HG03025 (cell line): ENCODE measurements around the gene PSMD14.
"Not testable (repeated sequence)": the region's sequence is repeated elsewhere in the genome, so short reads cannot be mapped to it uniquely, and the experiment has no call there.

Experiments
- ATAC-seq: cut with Tn5 transposase; IDR thresholded peaks from one replicate; pipeline ENCODE4 v1.9.1; 2021; ENCODE audit warnings: mild to moderate bottlenecking, moderate library complexity; ENCODE audit not compliant: unreplicated experiment, low FRiP score

The PSMD14 gene

DNA sequence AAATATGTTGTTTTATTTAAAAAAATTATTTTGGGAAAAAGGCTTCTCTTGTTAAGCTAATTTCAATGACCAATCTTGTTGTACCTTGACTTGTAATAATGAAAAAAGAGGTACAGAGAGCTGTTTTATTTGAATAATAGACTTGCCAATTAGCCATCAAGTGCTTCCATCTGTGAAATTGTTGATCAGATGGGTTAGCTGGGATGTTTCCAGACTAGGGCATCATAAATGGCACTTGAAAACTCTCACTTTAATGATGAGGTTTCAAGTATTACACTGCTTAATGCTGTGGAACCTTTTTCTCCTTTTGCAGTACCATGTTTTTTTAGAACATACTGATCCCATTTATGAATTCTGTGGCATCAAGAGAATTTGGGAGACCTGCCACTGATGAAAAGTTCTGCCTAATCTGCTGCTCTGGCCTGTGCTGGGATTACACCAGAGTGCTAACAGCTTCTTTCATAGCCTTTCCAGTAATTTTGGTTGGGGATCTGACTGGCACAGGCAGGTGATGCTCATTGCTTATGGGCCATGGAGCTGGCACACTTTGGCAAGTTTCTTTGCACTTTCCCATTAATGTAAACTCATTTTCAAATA lies 24.2 kb downstream of the PSMD14 start:
- no peak for ATAC-seq

DNA sequence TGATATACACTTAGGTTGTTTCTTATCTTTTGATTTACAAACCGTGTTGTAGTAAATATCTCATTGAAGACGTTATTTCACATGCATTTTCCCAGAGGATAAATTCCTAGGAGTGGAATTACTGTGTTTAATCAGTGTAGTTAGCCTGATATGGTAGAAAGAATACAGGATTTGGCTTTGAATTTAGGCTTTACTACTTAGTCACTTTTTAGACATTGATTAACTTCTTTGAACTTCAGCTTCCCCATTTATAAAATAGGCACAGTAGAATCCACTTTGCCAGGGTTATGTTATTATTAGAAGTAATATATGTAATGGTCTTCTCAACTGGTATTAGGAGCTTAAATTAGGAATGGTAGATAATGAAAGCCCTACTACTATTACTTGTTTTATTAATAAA lies 27.4 kb downstream of the PSMD14 start:
- no peak for ATAC-seq

DNA sequence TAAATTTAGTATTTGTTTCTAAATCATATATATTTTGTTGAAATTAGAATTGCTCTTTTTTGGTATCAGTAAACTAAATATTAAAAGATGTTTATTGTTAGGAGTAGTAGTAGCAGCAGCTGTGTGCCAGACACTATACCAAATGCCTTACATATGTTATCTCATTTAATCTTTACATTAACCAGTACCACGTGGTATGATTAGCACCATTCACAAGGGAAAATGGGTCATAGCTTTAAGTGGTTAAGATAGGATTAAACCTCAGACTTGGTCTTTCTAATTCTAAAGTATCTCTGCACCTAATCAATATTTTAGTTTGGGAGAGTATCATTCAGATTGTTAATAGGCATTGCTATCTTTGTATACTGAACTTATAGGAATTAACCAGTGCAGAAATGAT lies 29.0 kb downstream of the PSMD14 start:
- ATAC-seq: no peak

DNA sequence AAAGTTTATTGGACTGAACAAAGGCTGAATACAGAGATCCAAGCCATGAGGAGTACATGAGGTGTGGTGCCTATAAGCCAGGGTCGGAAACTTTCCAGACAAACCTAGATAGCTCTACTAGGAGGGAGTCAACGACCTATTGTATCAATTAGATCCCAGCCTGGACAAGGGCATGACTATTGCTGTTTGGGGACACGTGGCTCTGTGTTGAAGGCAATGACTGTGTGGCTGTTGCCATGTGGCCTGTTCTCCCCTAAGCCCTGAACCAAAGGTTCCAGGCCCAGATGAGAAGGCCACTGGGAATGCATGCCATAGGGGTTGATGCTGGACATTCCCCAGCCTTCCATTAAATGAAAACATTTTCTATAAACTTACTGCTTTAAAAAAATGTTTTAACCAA lies 31.3 kb downstream of the PSMD14 start:
- ATAC-seq: not testable (repeated sequence)

DNA sequence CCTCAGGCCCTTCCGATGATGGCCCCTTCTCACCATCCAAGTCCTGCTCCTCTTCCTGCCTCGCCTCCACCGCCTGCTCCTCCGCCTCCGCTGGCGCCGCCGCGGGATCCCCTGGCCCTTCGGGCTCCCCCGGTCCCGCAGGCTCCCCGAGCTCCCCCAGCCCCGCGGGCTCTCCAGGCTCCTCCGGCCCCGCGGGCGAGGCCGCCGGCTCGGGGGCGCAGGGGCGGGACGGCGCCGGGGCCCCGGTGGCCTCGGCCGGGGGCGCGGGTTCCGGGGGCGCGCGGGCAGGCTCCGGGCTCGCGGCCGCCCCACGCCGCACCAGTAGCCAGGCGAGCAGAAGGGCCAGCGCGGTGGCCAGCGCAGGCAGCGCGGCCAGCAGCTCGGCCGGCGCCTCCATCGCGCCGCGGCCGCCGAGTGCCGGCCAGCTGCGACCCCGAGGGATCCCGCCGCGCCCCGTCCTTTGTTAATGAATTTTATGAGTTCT lies 32.7 kb downstream of the PSMD14 start:
- ATAC-seq: not testable (repeated sequence)

DNA sequence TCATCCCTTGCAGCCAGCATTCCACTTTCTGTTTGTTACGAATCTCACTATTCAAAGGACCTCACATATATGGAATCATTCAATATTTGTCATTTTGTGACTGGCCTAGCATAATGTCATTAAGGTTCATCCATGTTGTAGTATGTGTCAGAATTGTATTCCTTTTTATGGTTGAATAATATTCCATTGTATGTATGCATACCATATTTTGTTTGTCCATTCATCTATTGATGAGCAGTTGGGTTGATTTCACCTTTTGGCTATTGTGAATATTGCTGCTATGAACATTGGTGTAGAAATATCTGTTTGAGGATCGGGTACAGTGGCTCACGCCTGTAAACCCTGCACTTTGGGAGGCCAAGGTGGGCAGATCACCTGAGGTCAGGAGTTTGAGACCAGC lies 35.0 kb downstream of the PSMD14 start:
- ATAC-seq: no peak

DNA sequence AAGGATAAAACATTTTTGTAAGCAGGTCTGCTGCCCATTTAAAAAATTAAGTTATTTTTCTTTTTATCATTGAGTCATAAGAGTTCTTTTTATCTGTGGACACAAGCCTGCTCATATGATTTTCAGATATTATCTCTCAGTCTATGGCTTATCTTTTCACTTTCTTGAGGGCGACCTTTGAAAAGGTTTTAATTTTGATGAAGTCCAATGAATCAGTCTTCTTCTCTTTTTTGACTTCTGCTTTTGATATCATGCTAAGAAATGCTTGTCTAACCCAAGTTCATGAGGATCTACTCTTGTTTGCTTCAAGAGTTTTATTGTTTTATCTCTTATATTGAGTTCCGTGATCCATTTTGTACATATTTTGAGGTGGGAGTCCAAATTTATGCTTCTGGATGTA lies 36.5 kb downstream of the PSMD14 start:
- no peak for ATAC-seq

DNA sequence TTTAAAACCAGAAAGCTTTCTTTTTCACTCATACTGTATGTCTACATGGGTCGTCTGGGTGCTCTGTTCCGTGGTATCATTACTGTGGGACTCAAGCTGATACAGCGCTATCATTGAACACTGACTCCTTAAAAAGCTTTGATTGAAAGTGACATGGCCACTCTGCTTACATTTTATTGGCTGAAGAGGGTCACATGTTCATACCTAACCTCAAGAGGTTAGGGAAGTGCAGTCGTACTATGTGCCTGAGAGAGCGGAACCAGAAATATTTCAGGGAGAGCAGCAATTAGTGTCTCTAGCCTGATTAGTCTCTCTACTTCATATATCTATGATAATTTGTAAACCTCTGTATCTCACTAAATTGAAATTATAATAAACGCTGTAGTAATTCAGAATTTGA lies 43.5 kb downstream of the PSMD14 start:
- no peak for ATAC-seq

DNA sequence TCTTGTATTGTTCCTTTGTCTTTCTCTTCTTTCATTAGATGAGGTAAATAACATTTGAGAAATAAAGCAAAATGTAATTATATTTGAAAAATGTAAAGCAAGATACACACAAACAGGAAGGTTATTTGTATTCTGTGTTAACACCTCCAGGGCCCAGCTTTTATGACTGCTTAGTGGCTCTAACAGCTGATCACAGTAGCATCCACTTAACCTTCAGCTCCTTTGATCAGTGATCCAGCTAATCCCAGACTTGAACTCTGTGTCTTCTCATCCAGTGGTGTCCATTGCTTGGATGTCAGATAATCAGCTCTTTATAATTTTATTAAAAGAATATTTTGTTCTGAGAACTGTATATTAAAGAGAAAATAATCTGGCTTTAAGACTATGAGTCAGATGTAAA lies 44.5 kb downstream of the PSMD14 start:
- no peak for ATAC-seq

DNA sequence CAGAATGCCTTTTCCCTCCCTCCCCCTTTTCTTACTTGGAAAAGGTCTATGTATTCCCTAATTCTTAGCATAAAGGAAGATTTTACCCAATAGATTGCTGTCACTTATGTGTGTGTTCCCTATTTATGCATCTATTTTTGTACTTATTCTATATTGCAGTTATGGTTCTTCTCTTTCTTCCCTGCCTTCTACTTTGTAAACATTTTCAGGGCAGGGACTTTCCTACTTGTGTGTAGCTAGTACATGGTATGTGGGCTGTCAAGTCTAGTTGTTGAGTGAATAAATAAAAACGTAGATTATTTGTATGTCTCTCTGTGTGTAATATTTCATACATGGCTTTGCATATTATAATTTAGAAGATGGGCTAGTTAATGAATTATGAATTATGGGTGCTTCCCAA lies 45.3 kb downstream of the PSMD14 start:
- no peak for ATAC-seq

DNA sequence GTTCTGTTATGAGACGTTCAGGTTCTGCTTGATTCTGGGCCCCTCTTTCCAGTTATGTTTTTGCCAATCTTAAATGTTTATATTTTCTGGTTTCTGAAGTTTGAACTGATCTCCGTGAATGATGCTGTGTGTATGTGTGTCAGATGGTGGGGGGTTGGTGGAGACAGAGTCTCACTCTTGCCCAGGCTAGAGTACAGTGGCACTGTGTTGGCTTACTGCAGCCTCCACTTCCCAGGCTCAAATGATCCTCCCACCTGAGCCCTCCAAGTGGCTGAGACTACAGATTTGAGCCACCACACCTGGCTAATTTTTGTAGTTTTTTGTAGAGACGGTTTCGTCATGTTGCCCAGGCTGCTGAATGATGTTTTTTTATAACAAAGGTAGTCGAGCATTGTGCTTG lies 45.9 kb downstream of the PSMD14 start:
- no peak for ATAC-seq

DNA sequence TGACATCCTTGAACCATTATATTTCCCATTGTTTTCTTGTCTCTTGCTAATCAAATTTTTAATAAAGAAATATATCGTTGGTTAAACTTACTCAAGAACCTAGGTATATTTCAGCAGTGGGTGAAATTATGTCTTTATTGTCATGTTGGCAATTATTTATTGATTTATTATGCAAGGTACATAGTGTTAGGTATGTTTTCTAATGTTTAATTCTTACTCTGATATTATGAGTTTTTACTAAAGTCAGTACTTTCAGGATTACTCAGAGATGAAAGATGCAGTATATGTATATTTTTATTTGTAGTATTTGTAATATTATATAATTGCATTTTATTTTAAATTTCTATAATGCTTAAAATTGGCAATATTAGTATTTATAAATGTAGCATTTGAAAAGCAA lies 46.9 kb downstream of the PSMD14 start:
- ATAC-seq: no peak

DNA sequence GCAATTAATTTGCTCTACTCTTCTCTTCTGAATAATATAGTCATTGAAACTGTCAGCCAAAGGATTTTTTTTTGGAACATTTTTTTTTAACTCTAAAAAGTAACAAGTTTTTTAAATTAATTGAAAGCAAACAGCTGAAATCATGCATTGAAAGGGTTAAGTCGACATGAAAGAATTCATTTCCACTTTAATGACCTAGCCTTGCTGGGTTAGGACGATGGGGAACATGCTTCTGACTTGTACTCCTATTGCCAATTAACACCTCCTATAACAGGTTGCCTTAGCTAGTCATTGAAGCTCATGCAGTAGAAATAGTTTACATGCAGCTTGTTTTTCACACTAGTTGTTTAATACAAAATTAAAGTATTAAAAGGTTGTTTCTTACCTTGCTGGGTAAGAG lies 47.8 kb downstream of the PSMD14 start:
- ATAC-seq: no peak

DNA sequence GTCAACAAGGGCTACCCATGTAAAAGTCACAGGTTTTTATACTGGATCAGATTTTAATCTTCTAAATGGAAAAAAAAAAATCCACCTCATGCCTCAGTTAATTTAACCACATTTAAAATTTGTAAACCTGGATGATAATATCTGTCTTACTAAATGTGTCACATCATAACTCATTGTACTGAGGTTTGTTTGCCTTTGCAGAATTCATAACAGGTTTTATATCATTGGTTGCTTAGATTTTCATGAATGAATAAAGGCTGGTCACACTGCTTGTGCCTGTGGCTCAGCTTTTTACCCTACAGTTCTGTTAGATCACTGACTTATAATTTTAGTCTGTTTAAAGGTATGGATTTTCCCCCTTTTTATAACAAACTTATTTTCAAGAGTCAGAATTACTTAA lies 48.9 kb downstream of the PSMD14 start:
- ATAC-seq: no peak

DNA sequence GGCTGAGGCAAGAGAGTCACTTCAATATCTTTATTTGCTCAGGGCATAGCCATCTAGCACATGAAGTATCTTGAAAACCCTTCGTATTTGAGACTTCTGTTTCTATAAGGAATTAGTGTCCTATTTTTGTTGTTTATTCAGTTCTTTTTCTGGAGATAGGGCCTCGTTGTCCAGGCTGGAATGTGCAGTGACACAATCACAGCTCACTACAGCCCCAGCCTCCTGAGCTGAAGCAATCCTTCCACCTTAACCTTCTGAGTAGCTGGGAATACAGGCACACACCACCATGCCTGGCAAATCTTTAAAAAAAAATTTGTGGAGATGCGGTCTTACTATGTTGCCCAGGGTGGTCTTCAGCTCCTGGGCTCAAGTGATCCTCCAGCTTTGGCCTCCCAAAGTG lies 50.6 kb downstream of the PSMD14 start:
- ATAC-seq: no peak

DNA sequence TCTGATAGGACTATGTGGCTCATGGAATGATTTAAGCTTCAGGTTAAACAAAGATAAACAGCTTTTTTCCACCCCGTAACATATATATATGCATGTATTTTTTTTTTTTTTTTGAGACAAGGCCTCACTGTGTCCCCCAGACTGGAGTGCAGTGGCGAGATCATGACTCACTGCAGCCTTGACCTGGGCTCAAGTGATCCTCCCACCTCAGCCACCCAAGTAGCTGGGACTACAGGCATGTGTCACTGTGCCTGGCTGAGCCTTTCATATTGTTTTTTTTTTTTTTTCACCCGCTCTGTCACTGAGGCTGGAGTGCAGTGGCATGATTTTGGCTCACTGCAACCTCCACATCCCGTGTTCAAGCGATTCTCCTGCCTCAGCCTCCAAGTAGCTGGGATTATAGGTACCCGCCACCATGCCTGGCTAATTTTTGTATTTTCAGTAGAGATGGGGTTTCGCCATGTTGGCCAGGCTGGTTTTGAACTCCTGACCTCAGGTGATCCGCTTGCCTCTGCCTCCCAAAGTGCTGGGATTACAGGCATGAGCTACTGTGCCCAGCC lies 52.0 kb downstream of the PSMD14 start:
- not testable (repeated sequence) for ATAC-seq

DNA sequence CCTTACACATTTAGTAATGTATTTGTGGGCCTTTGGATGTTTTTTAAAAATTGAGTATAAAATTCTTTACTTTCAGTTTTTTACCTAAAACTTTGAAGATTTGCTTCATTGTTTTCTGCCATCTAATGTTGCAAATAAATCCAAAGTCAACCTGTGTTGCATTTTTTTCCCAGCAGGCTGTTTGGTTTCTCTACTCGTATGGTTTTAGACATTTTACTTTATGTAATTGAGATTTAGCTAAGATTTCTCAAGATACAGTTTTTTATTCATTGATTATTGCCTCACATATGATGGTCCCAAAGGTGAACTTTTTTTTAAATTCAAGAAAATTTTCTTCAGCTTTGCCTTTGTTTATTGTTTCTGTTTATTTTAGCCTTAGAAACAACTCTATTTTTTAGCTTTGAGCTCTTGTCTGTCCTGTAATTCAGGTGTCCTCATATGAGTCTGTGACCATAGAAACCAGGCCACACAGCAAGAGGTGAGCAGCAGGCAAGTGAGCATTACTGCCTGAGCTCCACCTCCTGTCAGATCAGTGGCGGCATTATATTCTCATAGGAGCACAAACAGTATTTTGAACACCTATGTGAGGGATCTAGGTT lies 54.4 kb downstream of the PSMD14 start:
- no peak for ATAC-seq

DNA sequence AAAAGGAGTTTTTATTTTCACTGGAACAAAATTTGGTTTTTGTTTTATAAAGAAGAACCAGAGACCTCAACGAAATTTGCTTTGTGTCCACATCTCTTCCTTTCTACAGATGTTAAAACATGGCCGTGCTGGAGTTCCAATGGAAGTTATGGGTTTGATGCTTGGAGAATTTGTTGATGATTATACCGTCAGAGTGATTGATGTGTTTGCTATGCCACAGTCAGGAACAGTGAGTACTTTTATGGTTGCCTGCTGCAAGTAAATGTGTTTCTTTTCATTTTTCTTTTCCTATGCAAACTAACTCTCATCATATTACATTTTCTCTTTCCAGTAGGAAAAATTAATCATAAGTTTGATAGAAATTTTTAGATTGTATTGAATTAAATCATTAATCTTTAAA lies 59.5 kb downstream of the PSMD14 start:
- ATAC-seq: no peak

DNA sequence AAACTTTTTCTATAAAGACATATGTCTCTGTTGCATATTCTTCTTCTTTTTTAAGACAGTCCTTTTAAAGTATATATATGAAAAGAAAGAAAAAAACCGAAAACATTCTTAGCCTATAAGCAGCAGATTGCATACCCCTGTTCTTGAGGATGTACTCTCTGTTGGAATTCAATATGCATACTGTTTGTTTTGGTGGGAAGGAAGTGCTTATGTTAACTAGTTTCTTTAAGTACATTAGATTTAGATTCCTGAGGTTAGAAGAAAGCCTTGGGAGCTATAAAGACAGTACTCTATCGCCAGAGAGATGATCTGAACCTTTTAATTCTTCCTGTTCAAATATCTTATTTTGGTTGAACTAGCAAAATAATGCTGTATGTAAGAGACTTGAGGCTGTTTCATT lies 61.1 kb downstream of the PSMD14 start:
- no peak for ATAC-seq

DNA sequence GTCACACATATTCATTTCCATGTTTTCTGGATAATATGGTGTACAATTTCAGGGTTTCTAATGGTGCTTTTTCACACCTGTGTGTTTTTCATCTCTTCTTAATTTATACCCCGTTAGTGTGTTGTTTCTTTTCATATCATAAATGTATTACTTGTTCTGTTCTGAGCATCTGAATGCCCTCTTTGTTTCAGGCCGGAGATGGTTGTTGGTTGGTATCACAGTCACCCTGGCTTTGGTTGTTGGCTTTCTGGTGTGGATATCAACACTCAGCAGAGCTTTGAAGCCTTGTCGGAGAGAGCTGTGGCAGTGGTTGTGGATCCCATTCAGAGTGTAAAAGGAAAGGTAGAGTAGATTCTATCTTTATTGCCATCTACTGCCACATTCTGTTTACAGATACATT lies 62.8 kb downstream of the PSMD14 start:
- no peak for ATAC-seq

DNA sequence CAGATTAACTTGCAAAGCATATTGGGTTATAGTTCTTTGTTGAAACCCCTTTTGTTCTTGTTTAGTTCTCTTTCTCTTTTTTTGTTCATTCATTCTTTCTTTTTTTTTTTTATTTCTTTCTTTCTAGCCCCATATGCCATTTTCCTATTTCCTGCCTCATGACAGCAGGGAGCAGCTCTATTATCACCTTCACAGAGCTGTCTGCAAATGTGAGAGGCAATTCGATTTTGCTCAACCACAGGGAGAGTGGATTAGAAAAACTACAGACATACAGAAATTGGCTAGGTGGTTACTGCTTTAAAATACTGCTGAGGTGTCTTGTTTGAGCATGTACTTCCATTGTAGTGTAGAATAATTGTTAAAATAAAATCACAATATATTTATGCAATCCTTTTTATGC lies 63.6 kb downstream of the PSMD14 start:
- ATAC-seq: no peak

DNA sequence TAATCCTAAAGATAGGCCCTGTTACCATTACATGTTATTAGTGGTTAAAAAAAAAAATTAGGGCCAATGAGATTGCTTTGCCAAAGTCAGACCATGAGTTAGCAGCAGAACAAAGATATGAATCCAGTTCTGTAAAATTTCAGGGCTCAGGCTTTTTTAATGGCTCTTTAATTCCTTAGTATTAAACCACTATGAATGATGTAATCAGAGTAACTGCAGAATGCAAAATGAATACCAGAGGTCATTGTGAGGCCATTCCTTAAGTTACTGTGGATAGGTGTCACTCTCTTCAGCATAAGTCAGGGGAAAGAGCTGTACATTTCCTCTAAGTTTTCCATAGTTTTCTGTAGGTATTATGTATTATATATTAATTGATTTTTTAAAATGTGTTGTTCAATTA lies 65.7 kb downstream of the PSMD14 start:
- no peak for ATAC-seq
